ENCODE data around the gene JAKMIP1.

Gene JAKMIP1

GRCh38 chr4:6199422-6199921 is 877 bp downstream of the JAKMIP1 start:
- DNase-seq: no peak

- DNase-seq: no peak
These were observed 1.5 kb downstream of the JAKMIP1 start for GRCh38 chr4:6198768-6199421.

GRCh38 chr4:6198278-6198677 is 2.1 kb downstream of the JAKMIP1 start:
- DNase-seq: no peak

- DNase-seq: no peak
These were observed 2.7 kb downstream of the JAKMIP1 start for GRCh38 chr4:6197433-6198174.

GRCh38 chr4:6196871-6197270 is 3.5 kb downstream of the JAKMIP1 start:
- DNase-seq: no peak

- DNase-seq: no peak
These were observed 4.0 kb downstream of the JAKMIP1 start for GRCh38 chr4:6196324-6196723.

- DNase-seq: no peak
These were observed 4.6 kb downstream of the JAKMIP1 start for GRCh38 chr4:6195602-6196319.

- no peak for DNase-seq
These were observed 5.7 kb downstream of the JAKMIP1 start for GRCh38 chr4:6194458-6195195.

- no peak for DNase-seq
These were observed 7.0 kb downstream of the JAKMIP1 start for GRCh38 chr4:6193399-6193798.

GRCh38 chr4:6192245-6192644 is 8.1 kb downstream of the JAKMIP1 start:
- DNase-seq: no peak

GRCh38 chr4:6191448-6192130 is 8.8 kb downstream of the JAKMIP1 start:
- no peak for DNase-seq

GRCh38 chr4:6190486-6190885 is 9.9 kb downstream of the JAKMIP1 start:
- no peak for DNase-seq

GRCh38 chr4:6189511-6189910 is 10.8 kb downstream of the JAKMIP1 start:
- no peak for DNase-seq

GRCh38 chr4:6188687-6189305 is 11.6 kb downstream of the JAKMIP1 start:
- no peak for DNase-seq

GRCh38 chr4:6184169-6184568 is 16.2 kb downstream of the JAKMIP1 start:
- no peak for DNase-seq

GRCh38 chr4:6183740-6184139 is 16.6 kb downstream of the JAKMIP1 start:
- DNase-seq: no peak

- DNase-seq: no peak
These were observed 17.7 kb downstream of the JAKMIP1 start for GRCh38 chr4:6182376-6183280.

GRCh38 chr4:6180841-6181631 is 19.3 kb downstream of the JAKMIP1 start:
- DNase-seq: no peak

GRCh38 chr4:6179362-6179761 is 21.0 kb downstream of the JAKMIP1 start:
- DNase-seq: no peak

- DNase-seq: peak; percentile 1
These were observed 21.6 kb downstream of the JAKMIP1 start for GRCh38 chr4:6178757-6179156.

All from HCEC 1CT (cell line).